Measurements from ENCODE around the gene GALNT10. TPM values are rescaled to one million over a fixed set of nuclear protein-coding genes. Genes with fewer than 3 reads are reported as not detected.
"Not testable (repeated sequence)": the region's sequence is repeated elsewhere in the genome, so short reads cannot be mapped to it uniquely, and the experiment has no call there.

GALNT10 gene
- total RNA-seq, 1 experiment from 2014 or later = 27.8 TPM

DNA sequence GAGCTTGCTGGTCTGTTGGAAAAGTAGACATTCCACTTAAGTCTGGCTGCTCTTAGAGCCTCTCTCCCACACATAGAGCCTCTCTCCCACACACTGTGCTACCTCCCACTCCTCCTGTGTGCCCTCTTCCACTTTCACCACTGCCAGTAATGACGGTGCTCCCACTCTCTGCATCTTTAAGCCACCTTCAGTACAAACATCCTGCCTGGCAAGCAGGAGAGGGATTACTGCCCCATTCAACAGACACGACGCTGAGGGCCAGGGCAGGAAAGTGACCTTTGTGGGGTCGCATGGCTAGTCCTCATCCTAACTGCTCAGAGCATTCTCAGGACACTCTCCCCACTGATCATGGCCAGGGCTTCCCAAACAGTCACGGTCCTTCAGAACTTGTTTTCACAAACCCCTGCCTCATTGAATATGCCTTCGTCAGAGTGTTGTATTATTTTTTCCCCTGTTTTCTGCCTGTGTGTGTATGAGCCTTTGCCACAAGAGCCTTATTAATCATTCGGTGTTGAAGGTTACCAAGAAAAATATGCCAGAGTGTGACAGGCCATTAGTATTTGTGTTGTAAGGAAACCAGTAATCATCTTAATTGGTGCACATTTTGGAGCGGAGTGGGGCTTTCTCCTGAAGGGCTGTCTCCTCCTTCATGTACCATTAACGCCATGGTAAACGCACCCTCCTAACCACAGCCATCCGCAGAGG, 168.1 kb downstream of the GALNT10 start:
- ChIA-PET RAD21 (ENCODE audit: low non-redundant PET in 1 of 2, low total read pairs in 2 of 2, uncharacterized antibody in 2 of 2, unreplicated experiment in 2 of 2) (no interaction called here), CTCF (no interaction called here), POLR2A (no interaction called here)
- H3K27ac ChIP-seq (ENCODE audit: low read depth, low read length) = no peak overlapping the region
- H3K9me3 ChIP-seq (ENCODE audit: control insufficient read depth in 1 of 2, insufficient read depth in 1 of 2, low read depth in 1 of 2, low read length in 2 of 2) = no peaks in the 10 kb centered on the region
- H3K4me3 ChIP-seq (replicated peaks in 1 of 2; ENCODE audit: low read depth in 1 of 2, low read length in 2 of 2) = no peak overlapping the region
- H3K9me2 ChIP-seq (ENCODE audit: insufficient read depth) = no peaks in the 10 kb centered on the region
- DNase-seq (ENCODE audit: low read depth, low spot score) = no peak
- no peak overlapping the region for H2AFZ ChIP-seq (ENCODE audit: low read depth, low read length, poor library complexity, severe bottlenecking)
- intact Hi-C loops (cut with micrococcal nuclease) = no loop called here
- no peaks in the 10 kb centered on the region for H3K36me3 ChIP-seq (ENCODE audit: control insufficient read depth in 1 of 2, insufficient read depth in 2 of 2, low read length in 2 of 2)
- H4K20me1 ChIP-seq (ENCODE audit: insufficient read depth) = no peaks in the 10 kb centered on the region
- BruUV-seq (replicated peaks) = no TSS peak
- TF ChIP-seq ZNF274 (IDR thresholded peaks at IDR 0.05; ENCODE audit: low read depth, low read length) = no peak
- TF ChIP-seq, protein P1, sequence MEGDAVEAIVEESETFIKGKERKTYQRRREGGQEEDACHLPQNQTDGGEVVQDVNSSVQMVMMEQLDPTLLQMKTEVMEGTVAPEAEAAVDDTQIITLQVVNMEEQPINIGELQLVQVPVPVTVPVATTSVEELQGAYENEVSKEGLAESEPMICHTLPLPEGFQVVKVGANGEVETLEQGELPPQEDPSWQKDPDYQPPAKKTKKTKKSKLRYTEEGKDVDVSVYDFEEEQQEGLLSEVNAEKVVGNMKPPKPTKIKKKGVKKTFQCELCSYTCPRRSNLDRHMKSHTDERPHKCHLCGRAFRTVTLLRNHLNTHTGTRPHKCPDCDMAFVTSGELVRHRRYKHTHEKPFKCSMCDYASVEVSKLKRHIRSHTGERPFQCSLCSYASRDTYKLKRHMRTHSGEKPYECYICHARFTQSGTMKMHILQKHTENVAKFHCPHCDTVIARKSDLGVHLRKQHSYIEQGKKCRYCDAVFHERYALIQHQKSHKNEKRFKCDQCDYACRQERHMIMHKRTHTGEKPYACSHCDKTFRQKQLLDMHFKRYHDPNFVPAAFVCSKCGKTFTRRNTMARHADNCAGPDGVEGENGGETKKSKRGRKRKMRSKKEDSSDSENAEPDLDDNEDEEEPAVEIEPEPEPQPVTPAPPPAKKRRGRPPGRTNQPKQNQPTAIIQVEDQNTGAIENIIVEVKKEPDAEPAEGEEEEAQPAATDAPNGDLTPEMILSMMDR (IDR thresholded peaks at IDR 0.05 in 2 of 3, conservative IDR thresholded peaks at IDR 0.05 in 1 of 3; ENCODE audit: borderline replicate concordance in 1 of 3, insufficient read depth in 1 of 3, low read depth in 2 of 3, low read length in 2 of 3) = no peak
- no peak for TF ChIP-seq SRF (IDR thresholded peaks at IDR 0.05; ENCODE audit: low read depth)
- TF ChIP-seq, protein P2, sequence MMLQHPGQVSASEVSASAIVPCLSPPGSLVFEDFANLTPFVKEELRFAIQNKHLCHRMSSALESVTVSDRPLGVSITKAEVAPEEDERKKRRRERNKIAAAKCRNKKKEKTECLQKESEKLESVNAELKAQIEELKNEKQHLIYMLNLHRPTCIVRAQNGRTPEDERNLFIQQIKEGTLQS (IDR thresholded peaks at IDR 0.05) = no peak
- H3K9ac ChIP-seq (ENCODE audit: low read length) = no peak overlapping the region
- H3K27me3 ChIP-seq (ENCODE audit: insufficient read depth, low read length) = no peaks in the 10 kb centered on the region
- H3K4me1 ChIP-seq (ENCODE audit: control insufficient read depth in 1 of 2, insufficient read depth in 2 of 2, low read length in 2 of 2) = peaks cover 14 to 21% of the 10 kb centered on the region in 2 experiments
- H3K79me2 ChIP-seq (ENCODE audit: insufficient read depth, low read length) = no peaks in the 10 kb centered on the region
- no peak overlapping the region for H3K4me2 ChIP-seq (ENCODE audit: low read length)
- ATAC-seq = no peak

DNA sequence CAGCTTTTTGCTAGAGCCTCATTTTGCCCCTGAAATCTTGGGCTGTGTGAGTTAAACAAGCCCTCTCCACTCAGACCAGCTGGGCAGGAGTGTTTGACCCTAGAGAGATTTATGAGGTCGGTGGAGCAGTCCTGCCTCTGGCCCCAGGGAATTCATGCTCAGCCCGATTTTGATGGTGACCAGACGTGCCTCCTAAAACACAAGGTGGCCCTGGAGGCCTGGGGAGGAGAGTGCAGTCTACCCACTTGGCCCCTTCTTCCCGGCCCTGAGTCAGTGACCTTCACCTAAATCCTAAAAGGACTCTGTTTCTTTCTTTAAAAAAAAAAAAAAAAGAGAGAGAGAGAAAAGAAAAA, 168.7 kb downstream of the GALNT10 start:
- Histone ChIP-seq H3K9me2 (ENCODE audit: insufficient read depth) (no peaks in the 10 kb centered on the region), H3K4me2 (ENCODE audit: low read length) (no peak overlapping the region), H3K4me1 (ENCODE audit: control insufficient read depth in 1 of 2, insufficient read depth in 2 of 2, low read length in 2 of 2) (peaks cover 14 to 21% of the 10 kb centered on the region in 2 experiments), H3K4me3 (replicated peaks in 1 of 2; ENCODE audit: low read depth in 1 of 2, low read length in 2 of 2) (no peak overlapping the region), H3K9ac (ENCODE audit: low read length) (no peak overlapping the region), H3K9me3 (ENCODE audit: control insufficient read depth in 1 of 2, insufficient read depth in 1 of 2, low read depth in 1 of 2, low read length in 2 of 2) (no peaks in the 10 kb centered on the region), H3K79me2 (ENCODE audit: insufficient read depth, low read length) (no peaks in the 10 kb centered on the region), H3K27ac (ENCODE audit: low read depth, low read length) (no peak overlapping the region), H3K36me3 (ENCODE audit: control insufficient read depth in 1 of 2, insufficient read depth in 2 of 2, low read length in 2 of 2) (no peaks in the 10 kb centered on the region), H4K20me1 (ENCODE audit: insufficient read depth) (no peaks in the 10 kb centered on the region), H2AFZ (ENCODE audit: low read depth, low read length, poor library complexity, severe bottlenecking) (no peak overlapping the region), H3K27me3 (ENCODE audit: insufficient read depth, low read length) (no peaks in the 10 kb centered on the region)
- CTCF ChIA-PET = no interaction called here
- RAD21 ChIA-PET (ENCODE audit: low non-redundant PET in 1 of 2, low total read pairs in 2 of 2, uncharacterized antibody in 2 of 2, unreplicated experiment in 2 of 2) = no interaction called here
- TF ChIP-seq FOSL1 (IDR thresholded peaks at IDR 0.05; ENCODE audit: low read depth) = no peak
- TF ChIP-seq CBX3 (IDR thresholded peaks at IDR 0.05; ENCODE audit: low read depth) = no peak
- TF ChIP-seq ZNF274 (IDR thresholded peaks at IDR 0.05; ENCODE audit: low read depth, low read length) = no peak
- ATAC-seq = no peak
- POLR2A ChIA-PET = no interaction called here
- BruUV-seq (replicated peaks) = no TSS peak
- no peak for DNase-seq (ENCODE audit: low read depth, low spot score)
- intact Hi-C loops (cut with micrococcal nuclease) = no loop called here

DNA sequence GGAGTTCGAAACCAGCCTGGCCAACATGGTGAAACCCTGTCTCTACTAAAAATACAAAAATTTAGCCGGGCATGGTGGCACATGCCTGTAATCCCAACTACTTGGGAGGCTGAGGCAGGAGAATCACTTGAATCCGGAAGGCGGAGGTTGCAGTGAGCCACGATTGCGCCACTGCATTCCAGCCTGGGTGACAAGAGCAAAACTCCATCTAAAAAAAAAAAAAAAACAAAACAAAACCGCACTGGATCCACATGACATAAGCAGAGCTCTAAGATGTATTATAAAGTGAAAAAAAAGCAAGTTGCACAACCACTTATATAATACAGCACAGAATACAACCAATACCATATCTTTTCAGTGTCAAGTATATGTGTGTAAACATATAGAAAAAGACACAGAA, 169.7 kb downstream of the GALNT10 start:
- H4K20me1 ChIP-seq (ENCODE audit: insufficient read depth); intact Hi-C loops (cut with micrococcal nuclease); ATAC-seq; POLR2A ChIA-PET; RAD21 ChIA-PET (ENCODE audit: low non-redundant PET in 1 of 2, low total read pairs in 2 of 2, uncharacterized antibody in 2 of 2, unreplicated experiment in 2 of 2); H3K4me2 ChIP-seq (ENCODE audit: low read length); H3K36me3 ChIP-seq (ENCODE audit: control insufficient read depth in 1 of 2, insufficient read depth in 2 of 2, low read length in 2 of 2); CTCF ChIA-PET; H3K27ac ChIP-seq (ENCODE audit: low read depth, low read length); BruUV-seq (replicated peaks); H3K9ac ChIP-seq (ENCODE audit: low read length); DNase-seq (ENCODE audit: low read depth, low spot score); H3K27me3 ChIP-seq (ENCODE audit: insufficient read depth, low read length); H3K9me2 ChIP-seq (ENCODE audit: insufficient read depth); H3K79me2 ChIP-seq (ENCODE audit: insufficient read depth, low read length); H2AFZ ChIP-seq (ENCODE audit: low read depth, low read length, poor library complexity, severe bottlenecking); H3K9me3 ChIP-seq (ENCODE audit: control insufficient read depth in 1 of 2, insufficient read depth in 1 of 2, low read depth in 1 of 2, low read length in 2 of 2); H3K4me3 ChIP-seq (replicated peaks in 1 of 2; ENCODE audit: low read depth in 1 of 2, low read length in 2 of 2): not testable (repeated sequence)
- peaks cover 14 to 24% of the 10 kb centered on the region in 2 experiments for H3K4me1 ChIP-seq (ENCODE audit: control insufficient read depth in 1 of 2, insufficient read depth in 2 of 2, low read length in 2 of 2)

Measured in HCT116 (cell line).